Caco-2 (cell line): ENCODE results near the gene KIF2A. TPM values are rescaled to one million over a fixed set of nuclear protein-coding genes. Genes with fewer than 3 reads are reported as not detected.

Experiments
- BruUV-seq: library from RNA; stranded (reverse); fragments of 400-500 nt; replicated peaks from 2 replicates; lab custom pipeline; 2021; lab: Mats Ljungman, UMichigan
- CTCF ChIA-PET: fragments of 300-600 bp; sonication (Branson Sonifier 250); formaldehyde crosslinking; loops from one replicate; lab custom pipeline; 2022; ENCODE audit warnings: antibody characterized with exemption; lab: Charles Lee
- POLR2A ChIA-PET: fragments of 300-600 bp; sonication (Branson Sonifier 250); formaldehyde crosslinking; loops from one replicate; lab custom pipeline; 2022; ENCODE audit warnings: antibody characterized with exemption; lab: Charles Lee
- DNase-seq, 2 experiments: peaks; one replicate each; pipeline versions ENCODE4 v3.0.0 to v3.0.0-alpha.2; 2020 to 2022
- H3K27me3 ChIP-seq: replicated peaks from 2 replicates; pipeline ENCODE4 v1.6.0; 2011; ENCODE audit warnings: low read length; ENCODE audit not compliant: control insufficient read depth, insufficient read depth
- H3K36me3 ChIP-seq: 2 replicates; pipeline ENCODE4 v1.5.1; 2011; ENCODE audit warnings: low read length; ENCODE audit not compliant: control insufficient read depth, insufficient read depth
- H3K4me1 ChIP-seq: fragments of 250-450 bp; sonication (Bioruptor Pico); 2 replicates; pipeline ENCODE4 v1.5.1; 2020; ENCODE audit warnings: mild to moderate bottlenecking
- H3K4me3 ChIP-seq: 2 replicates; pipeline ENCODE4 v1.5.1; 2011; ENCODE audit warnings: low read depth, mild to moderate bottlenecking, control low read depth, low read length
- H3K9me3 ChIP-seq: fragments of 250-450 bp; sonication (Bioruptor Pico); 2 replicates; pipeline ENCODE4 v1.5.1; 2020; ENCODE audit warnings: mild to moderate bottlenecking, moderate library complexity
- H3K27ac Mint-ChIP-seq: one replicate; pipeline ENCODE4 v1.8.0; 2022; ENCODE audit warnings: mixed read lengths; ENCODE audit not compliant: unreplicated experiment
- H3K27me3 Mint-ChIP-seq: one replicate; pipeline ENCODE4 v1.8.0; 2022; ENCODE audit warnings: mixed read lengths; ENCODE audit not compliant: insufficient read depth, unreplicated experiment
- H3K36me3 Mint-ChIP-seq: one replicate; pipeline ENCODE4 v1.8.0; 2022; ENCODE audit warnings: mild to moderate bottlenecking, mixed read lengths; ENCODE audit not compliant: insufficient read depth, unreplicated experiment
- H3K4me1 Mint-ChIP-seq: one replicate; pipeline ENCODE4 v1.8.0; 2022; ENCODE audit warnings: low read depth, mixed read lengths; ENCODE audit not compliant: unreplicated experiment
- H3K4me3 Mint-ChIP-seq: one replicate; pipeline ENCODE4 v1.8.0; 2022; ENCODE audit warnings: mild to moderate bottlenecking, moderate library complexity, mixed read lengths; ENCODE audit not compliant: unreplicated experiment
- H3K9me3 Mint-ChIP-seq: one replicate; pipeline ENCODE4 v1.8.0; 2022; ENCODE audit warnings: mixed read lengths; ENCODE audit not compliant: unreplicated experiment
- intact Hi-C: fragments of 100-400 bp; cut with micrococcal nuclease; formaldehyde crosslinking; loops from one replicate; pipeline ENCODE4 v1.10.0; 2022; ENCODE audit not compliant: unreplicated experiment
- total RNA-seq: library from RNA; stranded (reverse); gene quantifications from 2 replicates; pipeline ENCODE4 v1.2.3, GENCODE V29; 2022
- TF ChIP-seq, protein P1 (sequence below), 2 experiments: fragments of 200-600 bp in 1 of 2; IDR thresholded peaks; 1 replicate in 1 of 2; 2 replicates in 1 of 2; pipeline versions ENCODE4 v1.5.1 to v1.8.0; 2011 to 2022; ENCODE audit warnings: antibody characterized with exemption in 1 of 2, control low read depth in 1 of 2, inconsistent platforms in 1 of 2, low read depth in 1 of 2, low read length in 1 of 2, mild to moderate bottlenecking in 1 of 2, moderate library complexity in 1 of 2; ENCODE audit not compliant: insufficient read depth in 1 of 2, severe bottlenecking in 1 of 2, unreplicated experiment in 1 of 2

The KIF2A gene
- total RNA-seq, 1 experiment from 2014 or later, result 65.6 TPM

DNA sequence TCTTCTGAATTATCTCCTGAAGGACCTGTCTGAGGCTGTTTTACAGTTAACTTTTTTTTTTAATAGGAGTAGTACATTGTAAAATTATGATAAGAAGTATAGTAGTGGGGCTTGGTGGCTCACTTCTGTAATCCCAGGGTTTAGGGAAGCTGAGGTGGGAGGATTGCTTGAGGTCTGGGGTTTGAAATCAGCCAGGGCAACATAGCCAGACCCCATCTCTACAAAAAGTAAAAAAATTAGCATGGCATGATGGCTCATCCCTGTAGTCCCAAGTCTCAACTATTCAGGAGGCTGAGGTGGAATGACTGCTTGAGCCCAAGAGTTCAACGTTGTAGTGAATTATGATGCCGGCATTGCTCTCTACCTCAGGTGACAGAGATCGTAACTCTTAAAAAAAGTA, 113.6 kb downstream of the KIF2A start:
- Histone ChIP-seq H3K9me3 (no peaks in the 10 kb centered on the region), H3K4me3 (no peak overlapping the region), H3K27me3 (no peaks in the 10 kb centered on the region), H3K4me1 (peaks cover 10% of the 10 kb centered on the region; the same call in 1 of the 2 replicates), H3K36me3 (no peaks in the 10 kb centered on the region)
- no TSS peak for BruUV-seq
- Mint-ChIP-seq H3K27ac (no peak overlapping the region), H3K9me3 (no peaks in the 10 kb centered on the region), H3K27me3 (no peaks in the 10 kb centered on the region), H3K4me1 (peaks cover 7% of the 10 kb centered on the region), H3K36me3 (peaks cover 4% of the 10 kb centered on the region), H3K4me3 (no peak overlapping the region)
- intact Hi-C loops, result no loop called here
- POLR2A ChIA-PET, result interaction anchor here (1.2 kb wide), 1 partner anchor 16 kb away, joined by 3 read pairs; the partner anchor contains the start of gene DIMT1
- CTCF ChIA-PET, result interaction anchor here (0.6 kb wide), 1 partner anchor 212 kb away, joined by 3 read pairs; no protein-coding TSS in a partner anchor
- DNase-seq, result no peak
- TF ChIP-seq, protein P1, sequence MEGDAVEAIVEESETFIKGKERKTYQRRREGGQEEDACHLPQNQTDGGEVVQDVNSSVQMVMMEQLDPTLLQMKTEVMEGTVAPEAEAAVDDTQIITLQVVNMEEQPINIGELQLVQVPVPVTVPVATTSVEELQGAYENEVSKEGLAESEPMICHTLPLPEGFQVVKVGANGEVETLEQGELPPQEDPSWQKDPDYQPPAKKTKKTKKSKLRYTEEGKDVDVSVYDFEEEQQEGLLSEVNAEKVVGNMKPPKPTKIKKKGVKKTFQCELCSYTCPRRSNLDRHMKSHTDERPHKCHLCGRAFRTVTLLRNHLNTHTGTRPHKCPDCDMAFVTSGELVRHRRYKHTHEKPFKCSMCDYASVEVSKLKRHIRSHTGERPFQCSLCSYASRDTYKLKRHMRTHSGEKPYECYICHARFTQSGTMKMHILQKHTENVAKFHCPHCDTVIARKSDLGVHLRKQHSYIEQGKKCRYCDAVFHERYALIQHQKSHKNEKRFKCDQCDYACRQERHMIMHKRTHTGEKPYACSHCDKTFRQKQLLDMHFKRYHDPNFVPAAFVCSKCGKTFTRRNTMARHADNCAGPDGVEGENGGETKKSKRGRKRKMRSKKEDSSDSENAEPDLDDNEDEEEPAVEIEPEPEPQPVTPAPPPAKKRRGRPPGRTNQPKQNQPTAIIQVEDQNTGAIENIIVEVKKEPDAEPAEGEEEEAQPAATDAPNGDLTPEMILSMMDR (IDR thresholded peaks at IDR 0.05; ENCODE audit: insufficient read depth in 1 of 2, low read depth in 1 of 2, low read length in 1 of 2, severe bottlenecking in 1 of 2, unreplicated experiment in 1 of 2), result no peak

DNA sequence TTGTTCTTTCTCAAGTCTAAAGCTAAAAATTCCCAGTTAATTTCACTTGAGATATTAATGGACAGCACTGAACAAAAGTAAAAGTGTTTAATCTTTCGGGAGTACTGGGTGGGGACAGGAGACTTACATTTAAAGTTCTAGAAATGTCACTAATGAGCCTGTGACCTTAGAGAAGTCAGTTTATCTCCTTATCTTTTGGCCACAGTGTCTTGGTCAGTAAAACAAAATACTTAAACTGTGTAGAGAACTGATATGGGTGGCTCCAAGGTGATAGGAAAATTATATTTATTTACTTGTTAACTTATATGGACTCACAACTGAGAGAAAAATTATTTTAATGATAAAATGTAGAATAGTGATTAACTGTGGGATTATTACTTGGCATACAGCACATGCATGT, 115.4 kb downstream of the KIF2A start:
- CTCF ChIA-PET, result no interaction called here
- Mint-ChIP-seq H3K4me1 (peaks cover 7% of the 10 kb centered on the region), H3K4me3 (no peak overlapping the region), H3K27me3 (no peaks in the 10 kb centered on the region), H3K9me3 (no peaks in the 10 kb centered on the region), H3K36me3 (peaks cover 5% of the 10 kb centered on the region), H3K27ac (no peak overlapping the region)
- intact Hi-C loops, result no loop called here
- no TSS peak for BruUV-seq
- peaks cover 10% of the 10 kb centered on the region; the same call in 1 of the 2 replicates for H3K4me1 ChIP-seq
- TF ChIP-seq, protein P1 (IDR thresholded peaks at IDR 0.05; ENCODE audit: insufficient read depth in 1 of 2, low read depth in 1 of 2, low read length in 1 of 2, severe bottlenecking in 1 of 2, unreplicated experiment in 1 of 2), result no peak
- H3K4me3 ChIP-seq, result no peak overlapping the region
- POLR2A ChIA-PET, result no interaction called here
- no peaks in the 10 kb centered on the region for H3K36me3 ChIP-seq
- no peak for DNase-seq
- H3K9me3 ChIP-seq, result no peaks in the 10 kb centered on the region
- no peaks in the 10 kb centered on the region for H3K27me3 ChIP-seq

DNA sequence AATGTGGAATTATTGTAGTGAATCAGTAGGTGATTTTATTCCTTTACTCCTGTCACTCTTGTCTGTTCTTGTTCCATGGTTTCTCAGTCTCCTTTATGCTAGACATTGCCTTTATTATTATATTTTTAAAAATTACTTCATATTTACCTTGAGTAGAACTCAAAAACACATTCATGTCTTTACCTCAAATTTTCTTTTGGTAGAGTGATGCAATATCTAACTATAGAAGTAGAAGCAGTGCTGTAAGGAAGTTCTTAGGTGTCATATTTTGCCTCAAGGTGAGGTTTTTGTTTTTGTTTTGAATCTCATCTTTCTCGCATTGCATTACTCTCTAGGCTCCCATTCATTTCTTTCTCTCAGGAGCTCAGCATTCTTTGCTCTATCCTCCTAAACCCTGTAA, 118.8 kb downstream of the KIF2A start:
- peaks cover 10% of the 10 kb centered on the region; the same call in 1 of the 2 replicates for H3K4me1 ChIP-seq
- no peaks in the 10 kb centered on the region for H3K9me3 ChIP-seq
- H3K4me3 ChIP-seq, result no peak overlapping the region
- intact Hi-C loops, result no loop called here
- no peaks in the 10 kb centered on the region for H3K27me3 Mint-ChIP-seq
- H3K27ac Mint-ChIP-seq, result no peak overlapping the region
- TF ChIP-seq, protein P1 (IDR thresholded peaks at IDR 0.05; ENCODE audit: insufficient read depth in 1 of 2, low read depth in 1 of 2, low read length in 1 of 2, severe bottlenecking in 1 of 2, unreplicated experiment in 1 of 2), result no peak
- peaks cover 7% of the 10 kb centered on the region for H3K4me1 Mint-ChIP-seq
- no peaks in the 10 kb centered on the region for H3K27me3 ChIP-seq
- H3K36me3 Mint-ChIP-seq, result peaks cover 18% of the 10 kb centered on the region
- no peak for DNase-seq
- no peaks in the 10 kb centered on the region for H3K36me3 ChIP-seq
- ChIA-PET POLR2A (no interaction called here), CTCF (no interaction called here)
- H3K9me3 Mint-ChIP-seq, result no peaks in the 10 kb centered on the region
- no TSS peak for BruUV-seq
- no peak overlapping the region for H3K4me3 Mint-ChIP-seq
